Stimulated activated CD4-positive, alpha-beta T cell treated with anti-CD3 and anti-CD28 coated beads, Interleukin-4, amount 100 ng/mL, for 4 hours (primary cell): Measurements from ENCODE around the gene ODC1.

Source experiments
- DNase-seq, 2 experiments: peaks; one replicate each; pipeline ENCODE4 v3.0.0-alpha.2; 2020

ODC1 gene

DNA sequence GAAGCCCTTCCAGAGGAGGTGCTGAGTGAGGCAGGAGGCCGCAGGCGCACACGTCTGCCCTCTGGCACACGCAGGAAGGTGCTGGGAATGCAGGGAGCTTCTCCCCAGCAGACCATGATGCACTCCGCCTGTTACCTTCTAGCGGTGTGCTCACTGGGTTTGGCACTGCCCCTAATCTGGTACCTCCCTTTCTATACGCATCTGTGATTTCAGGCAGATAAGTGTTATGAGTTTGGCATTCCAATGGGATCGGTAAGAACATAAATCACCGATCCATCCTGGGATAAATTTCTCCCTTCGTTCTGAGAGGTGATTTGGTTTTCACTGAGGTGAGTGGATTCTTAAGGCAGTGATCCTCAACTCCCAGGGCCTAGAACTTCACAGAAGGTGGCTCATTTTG, 34.6 kb downstream of the ODC1 start:
- no peak for DNase-seq

GRCh38 chr2:10412380-10412779, 35.7 kb downstream of the ODC1 start:
- no peak for DNase-seq

DNA sequence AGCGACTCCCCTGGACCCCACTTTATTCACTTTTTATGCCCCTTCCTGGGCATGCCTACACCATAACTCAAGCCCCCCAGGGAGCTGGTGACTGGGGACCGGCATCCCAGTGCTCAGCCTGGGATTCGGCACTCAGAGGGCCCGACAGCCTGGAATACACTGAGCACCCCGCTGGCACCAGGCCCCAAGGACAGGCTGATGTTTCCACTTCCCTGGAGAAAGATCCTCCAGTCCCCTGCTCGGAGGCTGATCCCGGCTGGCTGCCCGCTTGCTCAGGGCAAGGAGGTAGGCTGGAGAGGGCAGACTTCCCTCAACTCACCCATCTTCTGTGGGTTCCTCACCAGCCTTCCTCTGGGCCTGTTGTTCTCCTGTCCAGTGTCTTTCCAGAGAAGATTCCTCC, 36.6 kb downstream of the ODC1 start:
- DNase-seq, result no peak

DNA sequence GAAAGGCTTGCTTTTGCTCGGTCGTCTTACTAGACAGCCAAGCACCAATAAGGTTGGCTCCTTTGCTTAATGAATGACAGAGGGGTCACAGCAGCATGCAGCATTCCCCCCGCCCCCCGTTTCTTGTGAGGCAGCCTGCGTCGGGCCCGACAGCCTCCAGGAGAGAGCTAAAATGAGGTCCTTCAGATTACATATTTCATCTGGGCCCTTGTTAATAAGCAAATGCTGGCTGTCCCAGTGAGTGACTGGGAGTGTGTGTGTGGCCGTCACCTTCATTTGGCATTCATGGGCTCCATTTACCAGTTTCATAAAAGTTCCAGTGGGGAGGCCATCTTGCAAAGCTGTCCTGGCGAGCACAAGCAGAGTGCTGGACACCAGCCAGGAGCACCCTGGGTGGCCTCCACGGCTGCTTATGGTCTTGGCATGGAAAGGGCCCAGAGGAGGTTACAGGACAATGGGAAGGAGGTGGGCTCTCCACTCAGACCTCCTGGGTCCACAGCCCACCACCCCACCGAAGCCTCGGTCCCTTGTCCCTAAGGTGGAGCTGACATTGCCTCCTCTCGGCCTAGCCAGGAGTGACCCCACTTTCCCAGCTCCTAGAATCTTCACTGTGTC, 37.2 kb downstream of the ODC1 start:
- DNase-seq, result no peak

DNA sequence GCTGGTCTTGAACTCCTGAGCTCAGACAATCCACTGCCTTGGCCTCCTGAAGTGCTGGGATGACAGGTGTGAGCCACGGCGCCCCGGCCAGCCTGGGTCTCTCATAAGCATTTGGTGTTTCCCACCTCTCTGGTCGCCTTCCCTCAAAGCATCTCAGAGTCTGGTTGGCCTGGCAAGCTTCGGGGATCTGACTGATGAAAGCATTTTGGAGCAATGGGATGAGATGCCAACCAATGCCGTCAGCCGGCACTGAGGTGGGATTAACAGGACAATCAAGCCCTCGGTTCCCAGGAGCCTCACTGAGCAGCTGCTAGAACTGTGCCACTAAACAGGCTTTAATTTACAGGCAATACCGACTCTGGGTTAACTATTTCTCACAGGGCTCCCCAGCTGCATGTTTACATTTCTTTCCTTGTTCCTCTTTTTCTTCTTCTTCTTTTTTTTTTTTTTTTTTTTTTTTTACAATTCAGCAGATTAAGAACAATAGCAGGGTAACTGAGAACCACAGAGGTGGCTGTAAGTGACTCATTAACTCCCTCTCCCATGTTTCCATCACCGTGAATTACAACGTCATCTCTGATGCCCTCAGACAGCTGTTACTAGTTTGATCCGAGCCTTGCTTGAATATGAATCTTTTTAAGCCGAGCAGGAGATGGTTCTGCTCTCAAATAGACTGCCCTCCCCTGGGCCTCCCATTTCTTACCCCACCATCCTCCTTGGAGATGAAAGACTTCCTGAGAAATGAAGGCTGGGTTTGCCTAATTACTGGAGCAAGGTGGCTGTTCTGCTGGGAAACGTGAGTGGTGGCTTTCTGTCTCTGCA, 37.9 kb downstream of the ODC1 start:
- DNase-seq, result no peak

GRCh38 chr2:10408649-10409579, 39.2 kb downstream of the ODC1 start:
- DNase-seq, result peak; percentile 76 to 77

- DNase-seq, result peak; percentile 49 to 71
Observed at GRCh38 chr2:10407841-10408648, 40.1 kb downstream of the ODC1 start.

DNA sequence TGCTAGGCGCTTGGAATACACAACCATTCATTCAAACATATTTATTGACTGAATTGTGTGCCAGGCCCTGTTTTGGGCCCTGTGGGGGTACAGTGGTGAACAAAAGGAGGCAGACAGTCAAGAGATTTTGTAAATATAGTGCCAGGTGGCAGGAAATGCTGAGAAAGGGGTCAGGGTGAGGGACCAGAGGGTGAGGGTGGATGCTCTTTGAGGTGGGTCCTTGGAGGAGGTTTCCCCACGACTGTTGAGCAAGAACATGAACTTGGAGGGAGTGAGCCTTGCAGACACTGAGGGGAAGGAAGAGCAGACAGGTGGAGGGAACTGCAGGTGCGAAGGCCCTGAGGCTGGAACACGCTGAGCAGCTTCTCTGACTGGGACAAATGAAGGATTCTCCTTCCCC, 40.7 kb downstream of the ODC1 start:
- DNase-seq, result no peak

DNA sequence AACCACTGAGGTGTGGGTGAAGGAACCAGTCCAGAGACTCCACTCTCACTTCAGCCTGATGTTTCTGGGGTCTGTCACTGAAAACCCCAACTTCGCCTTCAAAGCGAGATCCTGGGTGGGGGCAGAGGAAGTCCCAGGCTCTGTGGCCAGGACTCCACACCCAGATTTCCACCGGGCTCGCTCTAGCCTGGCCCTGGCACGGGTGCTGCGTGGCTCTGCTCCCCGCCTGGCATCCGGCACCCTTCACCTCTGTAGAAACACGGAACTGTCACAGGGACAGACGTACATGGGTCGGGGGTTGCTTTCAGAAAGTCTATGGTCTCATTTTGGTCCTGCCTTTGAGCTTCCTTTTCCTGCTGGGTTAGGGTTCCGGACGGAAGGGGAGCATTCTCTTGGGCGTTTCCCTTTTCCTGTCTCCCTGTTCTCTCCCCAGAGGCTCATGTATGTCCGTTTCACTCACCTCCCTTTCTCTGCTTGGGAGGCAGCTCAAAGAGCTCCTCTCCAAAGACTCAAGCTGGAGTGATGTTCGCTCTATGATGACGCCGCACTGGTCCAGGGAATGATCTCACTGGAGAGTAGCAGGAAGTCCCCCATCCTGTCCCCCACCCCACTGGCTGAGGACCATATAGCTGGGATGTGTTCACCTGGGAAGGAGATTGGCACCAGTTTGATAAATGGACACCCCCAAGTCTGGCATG, 41.5 kb downstream of the ODC1 start:
- DNase-seq, result no peak

GRCh38 chr2:10406016-10406415, 42.1 kb downstream of the ODC1 start:
- no peak for DNase-seq

DNA sequence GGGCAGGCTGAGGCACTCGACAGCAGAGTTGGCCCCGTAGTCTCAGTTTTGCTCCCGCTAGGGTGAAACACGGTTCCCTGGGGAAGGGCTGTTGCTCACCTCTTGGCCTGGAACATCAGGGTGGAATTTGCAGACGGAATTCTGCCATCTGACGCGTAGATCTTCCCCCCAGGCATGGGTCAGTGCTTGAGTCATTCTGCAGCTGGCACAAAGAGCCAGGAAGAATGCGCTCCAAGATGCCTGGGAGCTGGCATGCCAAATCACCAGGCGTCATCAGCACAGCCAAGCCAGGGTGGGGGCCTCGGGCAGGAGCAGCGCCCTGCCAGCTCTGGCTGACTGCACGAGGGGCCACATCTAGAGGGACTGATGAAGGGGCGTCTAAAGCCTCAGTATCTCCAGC, 42.7 kb downstream of the ODC1 start:
- no peak for DNase-seq

- DNase-seq, result no peak
Observed at GRCh38 chr2:10404324-10405143, 43.6 kb downstream of the ODC1 start.

DNA sequence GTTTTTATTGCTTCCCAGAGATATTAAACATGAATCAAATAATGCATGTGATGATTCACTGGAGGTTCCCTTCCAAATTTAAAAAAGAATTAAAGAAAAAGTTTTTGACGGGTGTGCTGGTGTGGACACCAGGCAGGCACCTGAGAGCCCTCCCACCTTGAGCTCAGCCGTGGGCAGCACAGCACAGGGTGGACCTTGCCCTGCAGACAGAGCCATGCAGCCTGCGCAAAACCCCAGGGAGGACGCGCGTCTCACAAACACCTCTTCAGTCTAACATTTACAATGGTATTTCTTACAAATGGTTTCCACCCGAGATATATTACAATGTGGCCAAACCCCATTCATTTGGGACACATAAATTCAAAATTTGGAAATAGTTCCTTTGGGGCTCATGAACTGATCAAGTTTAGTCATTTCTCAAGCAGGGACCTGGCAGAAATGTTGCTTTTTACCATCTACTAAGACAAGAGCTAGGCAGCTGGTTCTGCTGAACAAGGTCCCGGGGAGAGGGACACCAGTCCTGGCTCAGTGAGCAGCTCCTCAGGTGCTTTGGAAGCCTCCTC, 45.4 kb downstream of the ODC1 start:
- DNase-seq, result no peak

DNA sequence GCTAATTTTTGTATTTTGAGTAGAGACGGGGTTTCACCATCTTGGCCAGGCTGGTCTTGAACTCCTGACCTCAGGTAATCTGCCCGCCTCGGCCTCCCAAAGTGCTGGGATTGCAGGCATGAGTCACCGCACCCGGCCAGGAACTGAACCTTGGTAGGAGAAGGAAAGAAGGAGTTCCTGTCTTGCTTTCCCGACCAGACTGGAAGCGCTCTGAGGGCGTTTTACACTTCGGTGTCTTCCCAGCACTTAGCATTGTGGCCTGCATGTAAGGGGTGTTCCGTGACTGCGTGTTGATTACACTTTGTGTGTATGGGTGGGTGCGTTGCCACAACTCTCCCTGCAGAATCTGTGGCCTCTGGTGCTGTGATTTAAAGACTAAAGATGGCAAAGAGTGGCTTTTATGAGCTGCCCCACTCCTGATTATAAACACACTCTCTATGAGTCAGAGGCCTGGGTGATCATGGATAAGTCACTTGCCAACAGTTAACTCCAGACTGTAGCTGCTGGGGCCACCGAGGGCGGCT, 46.0 kb downstream of the ODC1 start:
- no peak for DNase-seq

GRCh38 chr2:10400978-10401951, 46.9 kb downstream of the ODC1 start:
- DNase-seq, result no peak

GRCh38 chr2:10400568-10400977, 47.6 kb downstream of the ODC1 start:
- DNase-seq, result no peak

GRCh38 chr2:10400002-10400401, 48.1 kb downstream of the ODC1 start:
- DNase-seq, result no peak

DNA sequence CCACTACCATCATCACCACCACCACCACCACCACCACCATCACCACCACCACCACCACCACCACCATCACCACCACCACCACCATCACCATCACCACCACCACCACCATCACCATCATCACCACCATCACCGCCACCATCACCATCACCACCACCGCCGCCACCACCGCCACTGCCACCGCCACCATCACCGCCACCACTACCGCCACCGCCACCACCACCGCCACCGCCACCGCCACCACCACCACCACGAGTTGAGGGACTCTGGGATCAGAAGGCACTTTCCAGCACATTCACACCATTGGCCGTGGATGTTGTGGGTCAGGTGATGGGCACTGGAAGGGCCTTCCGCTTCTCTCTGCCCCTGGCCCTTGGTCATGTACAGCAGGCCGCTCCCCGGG, 48.8 kb downstream of the ODC1 start:
- no peak for DNase-seq

DNA sequence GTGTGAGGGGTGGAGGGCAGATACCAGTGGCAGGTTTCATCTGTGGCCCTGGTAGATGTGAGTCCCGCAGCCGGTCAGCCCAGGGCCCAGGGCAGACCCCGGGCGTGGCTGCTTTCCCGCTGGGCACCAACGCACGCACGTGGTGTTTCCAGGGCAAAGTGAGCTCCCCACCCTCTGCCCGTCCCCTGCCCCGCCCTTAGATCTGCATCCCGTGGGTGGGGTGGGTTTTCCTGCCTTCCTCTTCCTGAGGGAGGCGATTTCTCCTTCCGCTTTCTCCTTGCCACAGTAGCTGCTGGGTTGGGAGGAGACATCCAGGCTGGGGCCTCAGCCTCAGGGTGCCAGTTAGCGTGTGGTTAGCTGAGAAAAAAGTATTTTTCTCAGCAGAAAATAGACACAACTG, 49.6 kb downstream of the ODC1 start:
- DNase-seq, result no peak
